ENCODE results near the gene GSG1L. TPM values are rescaled to one million over a fixed set of nuclear protein-coding genes. Genes with fewer than 3 reads are reported as not detected.

Gene GSG1L
- total and polyA plus RNA-seq, 9 of the 15 experiments (the other 6 are each of a cell fraction or from before 2014, with no cell fraction given): not detected

- BruUV-seq (replicated peaks): no TSS peak
- TF ChIP-seq KDM1A (IDR thresholded peaks at IDR 0.05) (no peak), PHF20 (IDR thresholded peaks at IDR 0.05; ENCODE audit: partially characterized antibody) (no peak), JUNB (CRISPR knock-in tag; conservative IDR thresholded peaks at IDR 0.05) (no peak), ARID2 (IDR thresholded peaks at IDR 0.05) (no peak), ZNF23 (CRISPR knock-in tag; IDR thresholded peaks at IDR 0.05) (no peak), RREB1 (CRISPR knock-in tag; IDR thresholded peaks at IDR 0.05) (no peak), ASH1L (IDR thresholded peaks at IDR 0.05; ENCODE audit: borderline replicate concordance, low read depth, partially characterized antibody) (no peak), RBM25 (IDR thresholded peaks at IDR 0.05; ENCODE audit: low read depth, low read length, severe bottlenecking) (no peak), MAFF (IDR thresholded peaks at IDR 0.05; ENCODE audit: low read length) (no peak), NFRKB (IDR thresholded peaks at IDR 0.05; ENCODE audit: low read depth) (no peak), PREB (CRISPR knock-in tag; IDR thresholded peaks at IDR 0.05) (no peak)
- POLR2A ChIA-PET: interaction anchor here (0.8 kb wide), 1 partner anchor 323 kb away, joined by 3 read pairs; no protein-coding TSS in a partner anchor
- DNase-seq (ENCODE audit: extremely low read depth in 1 of 4, low spot score in 3 of 4) (peak in 1 of 4 experiments; percentile 4), ATAC-seq (no peak), FAIRE-seq (no peak)
- intact Hi-C loops (cut with micrococcal nuclease): no loop called here
- CTCF ChIA-PET (ENCODE audit: low intra/inter-chr PET ratio): no interaction called here
- Histone ChIP-seq H3K79me2 (ENCODE audit: control insufficient read depth, insufficient read depth, low read length) (no peaks in the 10 kb centered on the region), H3K4me3 (no peak overlapping the region), H3K27me3 (ENCODE audit: control insufficient read depth in 2 of 2, insufficient read depth in 2 of 2, low read length in 2 of 2) (peaks cover 29 to 56% of the 10 kb centered on the region in 2 experiments), H3K9me3 (replicated peaks; ENCODE audit: control insufficient read depth, insufficient read depth, low read depth, low read length) (no peaks in the 10 kb centered on the region), H3K9ac (ENCODE audit: insufficient read depth in 1 of 2, low read depth in 2 of 2, low read length in 2 of 2) (no peak overlapping the region), H3K4me2 (ENCODE audit: insufficient read depth, low read length) (no peak overlapping the region), H3K4me1 (replicated peaks in 1 of 2; ENCODE audit: control insufficient read depth in 2 of 2, insufficient read depth in 2 of 2, low read length in 2 of 2) (no peaks in the 10 kb centered on the region), H3K27ac (ENCODE audit: extremely low read depth, low read depth, low read length) (no peak overlapping the region), H4K20me1 (replicated peaks; ENCODE audit: control insufficient read depth, insufficient read depth, low read length) (peaks cover 6% of the 10 kb centered on the region; the same call in 1 of the 2 replicates), H2AFZ (ENCODE audit: low read depth, low read length) (no peak overlapping the region), H3K36me3 (ENCODE audit: control insufficient read depth, insufficient read depth, low read length) (no peaks in the 10 kb centered on the region), H3K9me1 (ENCODE audit: control insufficient read depth, insufficient read depth, low read length) (no peaks in the 10 kb centered on the region)
- in situ Hi-C loops (cut with MboI): loop anchor here (5.0 kb wide), 1 partner anchor 100 kb away; no protein-coding TSS in a partner anchor
- 1% methylated on average over 14 of the region's 14 CpGs for WGBS (ENCODE audit: insufficient coverage, low coverage, missing lambda C conversion rate)
Measured at GRCh38 chr16:28067604-28068379, 4.3 kb upstream of the GSG1L start.

Data from K562 (cell line).